ENCODE measurements around the gene WDR38.

- TF ChIP-seq POLR2A (IDR thresholded peaks at IDR 0.05) (no peak), CTCF (IDR thresholded peaks at IDR 0.05) (no peak), POLR2AphosphoS5 (IDR thresholded peaks at IDR 0.05) (no peak), EP300 (IDR thresholded peaks at IDR 0.05; ENCODE audit: low read depth) (no peak)
These were observed 985 bp upstream of the WDR38 start for GRCh38 chr9:124852121-124852828.
